Measurements from ENCODE around the gene SLC38A3.

SLC38A3 gene

GRCh38 chr3:50190936-50191660 lies 14.0 kb upstream of the SLC38A3 start, which contains the start of gene GNAT1:
TSS of gene GNAT1 (plus strand) at chr3:50191610. CDS start at chr3:50191726, 116 bp downstream.
- FAIRE-seq = no peak
- no peak for DNase-seq (ENCODE audit: low spot score)

- no peak for FAIRE-seq
- DNase-seq (ENCODE audit: low spot score) = no peak
Measured at GRCh38 chr3:50192124-50192523, 12.9 kb upstream of the SLC38A3 start.

GRCh38 chr3:50192689-50193141 lies 12.4 kb upstream of the SLC38A3 start:
- peak; percentile 17 for DNase-seq (ENCODE audit: low spot score)

GRCh38 chr3:50193286-50193685 lies 11.8 kb upstream of the SLC38A3 start:
- FAIRE-seq (no peak), DNase-seq (ENCODE audit: low spot score) (no peak)

More at GRCh38 chr3:50192689-50193141, 12.4 kb upstream of the SLC38A3 start:
- FAIRE-seq = no peak

- no peak for DNase-seq (ENCODE audit: low spot score)
- no peak for FAIRE-seq
Measured at GRCh38 chr3:50193746-50194127, 11.3 kb upstream of the SLC38A3 start.

GRCh38 chr3:50194128-50194902 lies 10.8 kb upstream of the SLC38A3 start:
- no peak for FAIRE-seq

GRCh38 chr3:50194903-50195500 lies 10.1 kb upstream of the SLC38A3 start:
- FAIRE-seq (no peak), DNase-seq (ENCODE audit: low spot score) (no peak)

More at GRCh38 chr3:50194128-50194902, 10.8 kb upstream of the SLC38A3 start:
- no peak for DNase-seq (ENCODE audit: low spot score)

GRCh38 chr3:50195501-50196252 lies 9.4 kb upstream of the SLC38A3 start:
- DNase-seq (ENCODE audit: low spot score) (no peak), FAIRE-seq (no peak)

- no peak for FAIRE-seq
- no peak for DNase-seq (ENCODE audit: low spot score)
Measured at GRCh38 chr3:50196253-50196801, 8.7 kb upstream of the SLC38A3 start.

- FAIRE-seq (no peak), DNase-seq (ENCODE audit: low spot score) (no peak)
Measured at GRCh38 chr3:50201573-50202315, 3.3 kb upstream of the SLC38A3 start.

GRCh38 chr3:50202353-50203112 lies 2.5 kb upstream of the SLC38A3 start:
- DNase-seq (ENCODE audit: low spot score) (no peak), FAIRE-seq (no peak)

GRCh38 chr3:50203113-50203808 lies 1.8 kb upstream of the SLC38A3 start:
- DNase-seq (ENCODE audit: low spot score) = no peak
- FAIRE-seq = no peak

- no peak for DNase-seq (ENCODE audit: low spot score)
- FAIRE-seq = no peak
Measured at GRCh38 chr3:50203809-50204803, 965 bp upstream of the SLC38A3 start.

- FAIRE-seq (no peak), DNase-seq (ENCODE audit: low spot score) (no peak)
Measured at GRCh38 chr3:50205413-50206276, 574 bp downstream of the SLC38A3 start.

GRCh38 chr3:50207359-50208042 lies 2.4 kb downstream of the SLC38A3 start:
- DNase-seq (ENCODE audit: low spot score) (no peak), FAIRE-seq (no peak)

GRCh38 chr3:50208677-50209344 lies 3.7 kb downstream of the SLC38A3 start:
- FAIRE-seq (no peak), DNase-seq (ENCODE audit: low spot score) (no peak)
